HepG2 (cell line): ENCODE data around the gene FANCE. TPM values are rescaled to one million over a fixed set of nuclear protein-coding genes. Genes with fewer than 3 reads are reported as not detected.

Experiments
- ATAC-seq: fragments of 200-7000 bp; cut with Tn5 transposase; 3 replicates; pipeline ENCODE4 v1.9.1; 2020; ENCODE audit warnings: mild to moderate bottlenecking, moderate library complexity
- BruUV-seq: library from RNA; stranded (reverse); fragments of 400-500 nt; replicated peaks from 2 replicates; lab custom pipeline; 2021; lab: Mats Ljungman, UMichigan
- CTCF ChIA-PET: fragments of 300-600 bp; formaldehyde crosslinking; extraction: SDS; loops from one replicate; lab custom pipeline; 2021; ENCODE audit warnings: low total read pairs, inconsistent platforms, low intra/inter-chr PET ratio; lab: Yijun Ruan, JAX
- POLR2A ChIA-PET: fragments of 350-600 bp; sonication (Branson Sonifier 250); formaldehyde crosslinking; loops from one replicate; lab custom pipeline; 2020; ENCODE audit warnings: antibody characterized with exemption, inconsistent platforms; lab: Yijun Ruan, JAX
- DNase-seq: peaks from one replicate; pipeline ENCODE4 v3.0.0-alpha.2; 2015; ENCODE audit warnings: low spot score
- FAIRE-seq: peaks from 3 replicates; lab custom pipeline; 2011; peaks lifted over from hg19 to GRCh38; lab: Jason Lieb, UNC
- H2AFZ ChIP-seq: one replicate; pipeline ENCODE4 v1.6.1; 2011; ENCODE audit warnings: low read length, inconsistent platforms
- H3K27ac ChIP-seq: fragments of 300-600 bp; 3 replicates; pipeline ENCODE4 v1.8.0; 2011; ENCODE audit warnings: mixed run types, mild to moderate bottlenecking, mixed read lengths, low read length, inconsistent platforms; ENCODE audit not compliant: insufficient read depth; ENCODE audit errors: extremely low read length
- H3K27me3 ChIP-seq, 2 experiments: fragments of 200-600 bp in 1 of 2; 2 replicates in 1 of 2; 3 replicates in 1 of 2; pipeline versions ENCODE4 v1.6.0 to v1.8.0; 2011; ENCODE audit warnings: low read length in 2 of 2, mild to moderate bottlenecking in 2 of 2, moderate library complexity in 2 of 2, inconsistent platforms in 1 of 2; ENCODE audit not compliant: insufficient read depth in 2 of 2, control insufficient read depth in 1 of 2
- H3K36me3 ChIP-seq, 2 experiments: fragments of 200-600 bp in 1 of 2; replicated peaks in 1 of 2; 2 replicates in 1 of 2; 3 replicates in 1 of 2; pipeline versions ENCODE4 v1.5.1 to v1.8.0; 2011; ENCODE audit warnings: low read length in 2 of 2, inconsistent platforms in 1 of 2; ENCODE audit not compliant: insufficient read depth in 2 of 2, control insufficient read depth in 1 of 2
- H3K4me1 ChIP-seq: 2 replicates; pipeline ENCODE4 v1.5.1; 2012; ENCODE audit warnings: low read length, inconsistent platforms; ENCODE audit not compliant: insufficient read depth
- H3K4me2 ChIP-seq: 2 replicates; pipeline ENCODE4 v1.6.0; 2011; ENCODE audit warnings: low read depth, low read length, inconsistent platforms
- H3K4me3 ChIP-seq, 3 experiments: fragments of 200-600 bp in 1 of 3; sonication (generic), shearing (Covaris generic) in 1 of 3; replicated peaks in 1 of 3; 2 replicates each; pipeline ENCODE4 v1.5.1; 2011 to 2016; ENCODE audit warnings: low read length in 3 of 3, inconsistent platforms in 2 of 3, low read depth in 2 of 3, mild to moderate bottlenecking in 2 of 3, control low read depth in 1 of 3, mixed read lengths in 1 of 3; ENCODE audit not compliant: insufficient read depth in 1 of 3
- H3K79me2 ChIP-seq: one replicate; pipeline ENCODE4 v1.6.1; 2011; ENCODE audit warnings: low read length, inconsistent platforms; ENCODE audit not compliant: insufficient read depth
- H3K9ac ChIP-seq: 2 replicates; pipeline ENCODE4 v1.6.0; 2011; ENCODE audit warnings: mild to moderate bottlenecking, low read depth, low read length, inconsistent platforms; ENCODE audit not compliant: insufficient read depth
- H3K9me3 ChIP-seq: 2 replicates; pipeline ENCODE4 v1.5.1; 2012; ENCODE audit warnings: mild to moderate bottlenecking, low read length
- H4K20me1 ChIP-seq: 2 replicates; pipeline ENCODE4 v1.6.0; 2011; ENCODE audit warnings: inconsistent platforms, mild to moderate bottlenecking, low read length, moderate library complexity; ENCODE audit not compliant: insufficient read depth
- GTF3A ChIP-seq: sonication (generic); formaldehyde crosslinking; conservative IDR thresholded peaks from 2 replicates; pipeline ENCODE4 v1.4.0; 2020; ENCODE audit warnings: mild to moderate bottlenecking, missing genetic modification reagents
- HNRNPL ChIP-seq: fragments of 200-400 bp; formaldehyde crosslinking; IDR thresholded peaks from 2 replicates; pipeline ENCODE4 v1.6.1; 2017; ENCODE audit warnings: mild to moderate bottlenecking, low read depth, low read length
- MTA1 ChIP-seq: sonication (generic); formaldehyde crosslinking; IDR thresholded peaks from 2 replicates; pipeline ENCODE4 v1.4.0; 2020; ENCODE audit warnings: missing genetic modification reagents, mild to moderate bottlenecking, borderline replicate concordance
- POLR2A ChIP-seq, 2 experiments: IDR thresholded peaks; 2 replicates each; pipeline ENCODE4 v1.6.1; 2011; ENCODE audit warnings: low read depth in 2 of 2, low read length in 2 of 2, mild to moderate bottlenecking in 1 of 2, moderate library complexity in 1 of 2; ENCODE audit not compliant: insufficient read depth in 1 of 2
- RFX5 ChIP-seq: IDR thresholded peaks from 2 replicates; pipeline ENCODE4 v1.6.1; 2011; ENCODE audit warnings: low read depth, low read length, improper control_type of control experiment
- ZNF543 ChIP-seq: sonication (generic); formaldehyde crosslinking; IDR thresholded peaks from 2 replicates; pipeline ENCODE4 v1.4.0; 2020; ENCODE audit warnings: mild to moderate bottlenecking, missing genetic modification reagents
- ZNF644 ChIP-seq: IDR thresholded peaks from 2 replicates; pipeline ENCODE4 v1.6.1; 2016; ENCODE audit warnings: low read depth
- WGBS: methylation state at CpG from one replicate; pipeline ENCODE4 v1.1.6; 2017; ENCODE audit warnings: low lambda C conversion rate; 5-methylcytosine and 5-hydroxymethylcytosine counted together
- in situ Hi-C: cut with HindIII; loops from 2 replicates; pipeline ENCODE4 v1.10.0; 2017; ENCODE audit warnings: low pct_unique_long_range_greater_than_20kb; ENCODE audit not compliant: extremely low pct_ligation_motif_present
- intact Hi-C: fragments of 100-400 bp; cut with micrococcal nuclease; formaldehyde crosslinking; loops from one replicate; pipeline ENCODE4 v1.10.0; 2022; ENCODE audit not compliant: unreplicated experiment
- polyA plus RNA-seq, 8 experiments: library from polyadenylated mRNA; depleted of rRNA in 3 of 8; stranded (reverse) in 7 of 8; unstranded in 1 of 8; fragments of >200 nt; fragmentation: Illumina TruSeq in 4 of 8; extraction: Trizol in 4 of 8; gene quantifications; 2 replicates each; pipeline versions ENCODE4 v1.2.1 to v1.2.3, GENCODE V29; 2011 to 2016; ENCODE audit warnings: low read depth in 4 of 8, missing spikeins in 1 of 8, mixed read lengths in 1 of 8; ENCODE audit not compliant: insufficient read depth in 1 of 8
- total RNA-seq, 5 experiments: library from RNA; depleted of rRNA; stranded (reverse); fragments of >200 nt; fragmentation: Illumina TruSeq; extraction: Trizol; gene quantifications; 2 replicates each; pipeline ENCODE4 v1.2.3, GENCODE V29; 2016; ENCODE audit warnings: low read depth in 1 of 5

Gene FANCE
- total and polyA plus RNA-seq, 2 of the 13 experiments (the other 11 are each of a cell fraction or from before 2014, with no cell fraction given), result 7.1 to 11.2 TPM

GRCh38 chr6:35494161-35494563 is 42.0 kb downstream of the FANCE start:
- DNase-seq (no peak), FAIRE-seq (no peak), ATAC-seq (no peak)
- 78% methylated on average over 4 of the region's 4 CpGs for WGBS
- TF ChIP-seq RFX5 (no peak), HNRNPL (0 out of 2 replicates have a peak, but pooled peaks have one; percentile 30), MTA1 (CRISPR knock-in tag) (peak; percentile 34; the same call in 1 of the 2 replicates)
- Histone ChIP-seq H3K27me3 (peaks cover 0 to 13% of the 10 kb centered on the region in 2 experiments; a peak in 4 of 5 replicates), H3K4me1 (peaks cover 63% of the 10 kb centered on the region), H3K36me3 (peaks cover 0 to 2% of the 10 kb centered on the region in 2 experiments; a peak in 1 of 5 replicates), H3K4me3 (peak overlapping the region in 1 of 3 experiments; percentile 8; a peak in 1 of 6 replicates), H3K9me3 (no peaks in the 10 kb centered on the region), H3K9ac (no peak overlapping the region; the same call in 1 of the 2 replicates), H3K27ac (no peak overlapping the region), H4K20me1 (peaks cover 48% of the 10 kb centered on the region; the same call in 1 of the 2 replicates), H3K4me2 (peak overlapping the region; percentile 96), H3K79me2 (peaks cover 53% of the 10 kb centered on the region), H2AFZ (no peak overlapping the region)
- CTCF ChIA-PET, result no interaction called here
- in situ Hi-C loops, result no loop called here
- POLR2A ChIA-PET, result interaction anchor here (0.6 kb wide), 1 partner anchor 23 kb away, joined by 4 read pairs; no protein-coding TSS in a partner anchor
- intact Hi-C loops, result no loop called here
- BruUV-seq, result no TSS peak

GRCh38 chr6:35495258-35496035 is 43.3 kb downstream of the FANCE start:
- WGBS, result 35% methylated on average over 8 of the region's 9 CpGs
- H2AFZ ChIP-seq, result no peak overlapping the region
- H3K27me3 ChIP-seq, result peaks cover 4 to 26% of the 10 kb centered on the region in 2 experiments; a peak in 4 of 5 replicates
- CTCF ChIA-PET, result no interaction called here
- in situ Hi-C loops (no loop called here), intact Hi-C loops (loop anchor here (1.0 kb wide), 1 partner anchor 153 kb away; the partner anchor contains the start of gene PPARD)
- DNase-seq (no peak), FAIRE-seq (no peak), ATAC-seq (peak; percentile 16)
- H3K4me1 ChIP-seq, result peaks cover 64% of the 10 kb centered on the region
- H4K20me1 ChIP-seq, result peaks cover 44% of the 10 kb centered on the region; the same call in 1 of the 2 replicates
- peaks cover 50% of the 10 kb centered on the region for H3K79me2 ChIP-seq
- H3K4me3 ChIP-seq, result peak overlapping the region; percentile 81 to 95 (median 94)
- H3K27ac ChIP-seq, result peak overlapping the region; percentile 84
- BruUV-seq, result TSS peak; percentile 52
- no peaks in the 10 kb centered on the region for H3K9me3 ChIP-seq
- peak overlapping the region; percentile 98 for H3K9ac ChIP-seq
- H3K4me2 ChIP-seq, result peak overlapping the region; percentile 96
- peaks cover 0 to 2% of the 10 kb centered on the region in 2 experiments; a peak in 1 of 5 replicates for H3K36me3 ChIP-seq
- POLR2A ChIA-PET, result interaction anchor here (0.9 to 4.0 kb wide), 8 partner anchors 8 to 176 kb away, joined by 3 to 88 read pairs (median 7); partner anchors contain the start of gene RPL10A
- TF ChIP-seq POLR2A (IDR thresholded peaks at IDR 0.05; ENCODE audit: insufficient read depth in 1 of 2, low read depth in 2 of 2, low read length in 2 of 2) (no peak), GTF3A (CRISPR knock-in tag) (0 out of 2 replicates have a peak, but pooled peaks have one; percentile 39), ZNF644 (no peak), ZNF543 (CRISPR knock-in tag) (peak; percentile 24; the same call in 1 of the 2 replicates)
